ENCODE data around the gene CEACAM8.
A peak's percentile ranks its signal among the peaks of the same experiment; 100 is the strongest.

DNA sequence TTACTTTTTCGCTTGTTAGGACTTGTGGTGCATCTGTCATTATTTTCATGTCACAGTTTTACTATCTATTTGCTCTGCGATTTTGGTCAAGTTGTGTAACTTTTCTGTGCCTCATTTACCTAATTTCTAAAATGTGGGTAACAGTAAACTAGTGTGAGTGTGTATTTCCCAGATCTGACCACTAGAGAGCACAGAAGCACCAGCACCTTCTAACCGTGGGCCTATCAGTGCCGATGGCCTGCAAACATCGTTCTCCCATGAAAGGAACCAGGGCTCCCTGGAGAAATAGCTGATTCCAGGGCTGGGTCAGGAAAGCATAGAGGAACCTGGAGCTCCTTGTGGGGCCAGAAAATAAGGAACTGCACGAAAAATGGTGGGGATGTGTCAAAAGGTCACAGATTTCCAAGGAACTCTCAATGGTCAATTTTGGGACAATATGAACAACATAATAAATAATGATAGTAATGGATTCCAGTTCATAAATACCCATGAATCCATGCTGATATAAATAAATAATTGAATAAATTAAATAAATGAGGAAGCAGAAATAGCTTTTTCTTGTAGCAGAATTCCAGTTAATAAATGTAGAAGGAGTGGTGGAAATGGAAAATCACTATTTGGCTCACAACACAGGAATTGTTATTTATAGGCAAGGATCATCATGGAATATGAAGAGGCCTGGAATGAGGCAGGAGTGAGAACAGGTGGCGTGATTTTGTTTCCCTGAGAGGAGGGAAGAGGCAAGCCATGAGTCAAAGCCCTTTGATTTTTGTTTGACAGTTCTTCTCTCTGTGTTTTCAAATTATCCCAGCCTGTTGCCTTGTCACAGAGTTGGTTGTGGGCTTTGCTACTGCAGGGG, 31.1 kb downstream of the CEACAM8 start:
- TF ChIP-seq EZH2phosphoT487 (IDR thresholded peaks at IDR 0.05) (no peak), EZH2 (IDR thresholded peaks at IDR 0.05) (no peak)
- TF ChIP-seq, protein P1, sequence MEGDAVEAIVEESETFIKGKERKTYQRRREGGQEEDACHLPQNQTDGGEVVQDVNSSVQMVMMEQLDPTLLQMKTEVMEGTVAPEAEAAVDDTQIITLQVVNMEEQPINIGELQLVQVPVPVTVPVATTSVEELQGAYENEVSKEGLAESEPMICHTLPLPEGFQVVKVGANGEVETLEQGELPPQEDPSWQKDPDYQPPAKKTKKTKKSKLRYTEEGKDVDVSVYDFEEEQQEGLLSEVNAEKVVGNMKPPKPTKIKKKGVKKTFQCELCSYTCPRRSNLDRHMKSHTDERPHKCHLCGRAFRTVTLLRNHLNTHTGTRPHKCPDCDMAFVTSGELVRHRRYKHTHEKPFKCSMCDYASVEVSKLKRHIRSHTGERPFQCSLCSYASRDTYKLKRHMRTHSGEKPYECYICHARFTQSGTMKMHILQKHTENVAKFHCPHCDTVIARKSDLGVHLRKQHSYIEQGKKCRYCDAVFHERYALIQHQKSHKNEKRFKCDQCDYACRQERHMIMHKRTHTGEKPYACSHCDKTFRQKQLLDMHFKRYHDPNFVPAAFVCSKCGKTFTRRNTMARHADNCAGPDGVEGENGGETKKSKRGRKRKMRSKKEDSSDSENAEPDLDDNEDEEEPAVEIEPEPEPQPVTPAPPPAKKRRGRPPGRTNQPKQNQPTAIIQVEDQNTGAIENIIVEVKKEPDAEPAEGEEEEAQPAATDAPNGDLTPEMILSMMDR (IDR thresholded peaks at IDR 0.05), result peak; percentile 71
